AG20443 (cell line): ENCODE data around the gene SIM1.
"Not testable (repeated sequence)": the region's sequence is repeated elsewhere in the genome, so short reads cannot be mapped to it uniquely, and the experiment has no call there.

ENCODE experiments used
- DNase-seq: peaks from one replicate; pipeline ENCODE4 v3.0.0; 2012; ENCODE audit warnings: low spot score, mixed read lengths

SIM1 gene

DNA sequence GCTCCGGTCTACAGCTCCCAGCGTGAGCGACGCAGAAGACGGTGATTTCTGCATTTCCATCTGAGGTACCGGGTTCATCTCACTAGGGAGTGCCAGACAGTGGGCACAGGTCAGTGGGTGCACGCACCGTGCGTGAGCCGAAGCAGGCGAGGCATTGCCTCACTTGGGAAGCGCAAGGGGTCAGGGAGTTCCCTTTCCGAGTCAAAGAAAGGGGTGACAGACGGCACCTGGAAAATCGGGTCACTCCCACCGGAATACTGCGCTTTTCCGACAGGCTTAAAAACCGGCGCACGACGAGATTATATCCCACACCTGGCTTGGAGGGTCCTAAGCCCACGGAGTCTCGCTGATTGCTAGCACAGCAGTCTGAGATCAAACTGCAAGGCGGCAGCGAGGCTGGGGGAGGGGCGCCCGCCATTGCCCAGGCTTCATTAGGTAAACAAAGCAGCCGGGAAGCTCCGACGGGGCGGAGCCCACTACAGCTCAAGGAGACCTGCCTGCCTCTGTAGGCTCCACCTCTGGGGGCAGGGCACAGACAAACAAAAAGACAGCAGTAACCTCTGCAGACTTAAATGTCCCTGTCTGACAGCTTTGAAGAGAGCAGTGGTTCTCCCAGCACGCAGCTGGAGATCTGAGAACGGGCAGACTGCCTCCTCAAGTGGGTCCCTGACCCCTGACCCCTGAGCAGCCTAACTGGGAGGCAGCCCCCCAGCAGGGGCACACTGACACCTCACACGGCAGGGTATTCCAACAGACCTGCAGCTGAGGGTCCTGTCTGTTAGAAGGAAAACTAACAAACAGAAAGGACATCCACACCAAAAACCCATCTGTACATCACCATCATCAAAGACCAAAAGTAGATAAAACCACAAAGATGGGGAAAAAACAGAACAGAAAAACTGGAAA is 109.7 kb downstream of the SIM1 start:
- not testable (repeated sequence) for DNase-seq

- peak; percentile 66 for DNase-seq
Observed at GRCh38 chr6:100353276-100354015, 111.3 kb downstream of the SIM1 start.

GRCh38 chr6:100350139-100350538 is 114.6 kb downstream of the SIM1 start:
- no peak for DNase-seq

- no peak for DNase-seq
Observed at GRCh38 chr6:100349366-100349765, 115.4 kb downstream of the SIM1 start.

- DNase-seq = peak; percentile 47
Observed at GRCh38 chr6:100347901-100348550, 116.7 kb downstream of the SIM1 start.

DNA sequence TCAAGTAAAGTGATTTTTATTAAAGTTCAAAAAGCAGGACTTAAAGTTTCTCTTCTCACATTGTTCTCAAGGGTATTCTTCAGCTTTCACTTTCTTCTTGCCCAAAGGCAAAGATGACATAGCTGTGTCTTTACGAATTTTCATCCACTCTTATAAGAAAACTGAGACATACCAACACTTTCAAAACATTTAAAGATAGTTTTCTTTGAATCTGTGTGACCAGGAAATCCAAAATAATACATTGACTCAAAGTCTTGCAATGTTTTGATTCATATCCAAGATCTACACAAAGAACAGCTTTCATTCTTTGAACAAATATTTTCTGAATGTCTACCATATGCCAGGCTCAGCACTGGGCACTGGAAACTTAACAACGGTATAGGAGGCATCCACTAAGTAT is 117.9 kb downstream of the SIM1 start:
- DNase-seq = peak; percentile 27

DNA sequence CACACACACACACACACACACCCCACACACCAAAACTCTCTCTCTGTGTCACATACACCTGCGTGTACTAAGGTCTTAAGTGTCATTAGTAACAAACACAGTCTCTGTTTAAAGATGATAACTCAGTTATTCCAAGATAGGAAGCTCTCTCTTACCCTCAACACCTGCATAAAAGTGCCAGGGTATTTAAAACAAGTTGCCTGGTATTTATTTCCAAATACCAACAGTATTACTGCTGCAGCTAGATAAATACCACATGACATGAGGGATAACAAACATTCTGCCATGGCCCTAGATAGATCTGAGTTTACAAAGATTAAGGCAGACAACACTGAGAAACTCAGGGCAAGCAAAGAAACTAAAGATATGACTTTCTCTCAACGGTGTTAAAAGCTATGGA is 118.5 kb downstream of the SIM1 start:
- DNase-seq = no peak

DNA sequence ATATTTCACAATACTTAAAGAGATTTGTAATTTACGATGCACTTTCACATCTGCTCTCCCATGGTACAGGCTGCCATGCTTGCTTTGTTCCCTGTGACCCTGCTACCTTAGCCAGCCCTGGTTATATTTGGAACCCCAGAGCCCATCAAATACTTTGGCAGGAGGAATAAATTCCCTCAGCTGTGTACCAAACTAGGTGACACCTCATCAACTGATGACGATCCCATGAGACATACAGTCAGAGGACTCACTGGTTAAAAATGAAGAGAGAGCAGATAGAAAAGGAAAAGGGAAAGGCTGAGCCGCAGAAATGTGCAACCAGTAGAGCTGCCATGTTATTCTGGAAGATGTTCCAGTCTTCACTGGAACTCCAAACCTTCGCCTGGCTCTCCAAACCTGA is 120.0 kb downstream of the SIM1 start:
- peak; percentile 40 for DNase-seq

- no peak for DNase-seq
Observed at GRCh38 chr6:100344321-100344720, 120.4 kb downstream of the SIM1 start.

- peak; percentile 30 for DNase-seq
Observed at GRCh38 chr6:100343316-100344077, 121.2 kb downstream of the SIM1 start.

DNA sequence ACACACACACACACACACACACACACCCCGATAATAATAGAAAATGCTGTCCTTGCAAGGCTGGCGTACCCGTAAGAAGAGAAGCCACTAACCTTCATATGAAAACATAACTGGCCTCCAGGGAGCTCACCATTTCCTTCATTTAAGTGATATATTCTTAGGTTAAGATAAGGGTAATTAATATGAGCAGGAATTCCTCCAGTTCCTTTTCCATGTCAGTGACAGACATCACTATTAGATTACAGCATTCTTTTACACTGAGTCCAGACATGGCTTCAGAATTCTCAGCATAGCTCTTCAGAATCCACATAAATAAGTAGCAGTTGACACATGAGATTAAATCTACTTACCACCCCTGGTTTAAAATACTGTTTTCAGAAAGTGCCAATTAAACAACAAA is 121.9 kb downstream of the SIM1 start:
- DNase-seq = peak; percentile 13

GRCh38 chr6:100339574-100340255 is 125.0 kb downstream of the SIM1 start:
- DNase-seq = no peak

DNA sequence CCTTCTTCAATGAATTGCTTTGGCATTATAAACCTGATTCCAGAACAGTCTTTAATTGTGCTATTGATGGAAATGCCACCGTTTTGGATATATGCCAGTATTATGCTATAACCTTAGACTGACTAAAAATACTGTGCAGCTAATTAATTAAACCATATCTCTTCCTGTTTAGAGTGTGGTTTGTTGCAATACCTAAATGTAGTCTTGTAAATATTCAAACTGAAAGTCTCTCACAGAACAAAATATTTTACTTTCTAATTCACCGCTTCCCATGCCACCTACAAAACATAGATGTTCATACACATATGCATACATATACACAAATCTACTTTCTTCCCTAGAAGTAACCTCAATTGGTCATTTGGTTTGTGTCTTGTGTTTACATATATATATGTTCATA is 126.6 kb downstream of the SIM1 start:
- no peak for DNase-seq

- DNase-seq = no peak
Observed at GRCh38 chr6:100336876-100337275, 127.8 kb downstream of the SIM1 start.

- peak; percentile 16 for DNase-seq
Observed at GRCh38 chr6:100335991-100336390, 128.7 kb downstream of the SIM1 start.
